HUES64 (cell line): Measurements from ENCODE around the gene FAM47A. TPM values are rescaled to one million over a fixed set of nuclear protein-coding genes. Genes with fewer than 3 reads are reported as not detected.

Experiments
- H3K27ac ChIP-seq: 2 replicates; pipeline ENCODE4 v1.7.0; 2013; ENCODE audit warnings: low read depth, low read length, inconsistent platforms
- H3K27me3 ChIP-seq: 2 replicates; pipeline ENCODE4 v1.6.1; 2013; ENCODE audit warnings: mild to moderate bottlenecking, low read length; ENCODE audit not compliant: insufficient read depth
- H3K36me3 ChIP-seq: 2 replicates; pipeline ENCODE4 v1.6.1; 2013; ENCODE audit warnings: mild to moderate bottlenecking, low read length; ENCODE audit not compliant: insufficient read depth
- H3K4me1 ChIP-seq: 2 replicates; pipeline ENCODE4 v1.6.1; 2013; ENCODE audit warnings: mild to moderate bottlenecking, low read length, moderate library complexity; ENCODE audit not compliant: insufficient read depth
- H3K4me3 ChIP-seq: 2 replicates; pipeline ENCODE4 v1.5.1; 2013; ENCODE audit warnings: mild to moderate bottlenecking, low read length, moderate library complexity
- H3K9ac ChIP-seq: 2 replicates; pipeline ENCODE4 v1.6.1; 2013; ENCODE audit warnings: mild to moderate bottlenecking, low read depth, low read length
- H3K9me3 ChIP-seq: 2 replicates; pipeline ENCODE4 v1.6.1; 2013; ENCODE audit warnings: low read depth, low read length; ENCODE audit not compliant: insufficient read depth
- WGBS: fragments of 150-250, 120-280 bp; methylation state at CpG from one replicate; pipeline ENCODE4 v1.1.7; 2013; ENCODE audit warnings: missing lambda C conversion rate; 5-methylcytosine and 5-hydroxymethylcytosine counted together
- polyA plus RNA-seq, 2 experiments: library from polyadenylated mRNA; stranded (reverse); fragments of 50-300 nt; gene quantifications; one replicate each; pipeline ENCODE4 v1.2.3, GENCODE V29; 2013

FAM47A gene
- polyA plus RNA-seq (2013, experiment 1 of 2): not detected
- polyA plus RNA-seq (2013, experiment 2 of 2): not detected

- WGBS: 93% methylated on average over 22 of the region's 25 CpGs
- H3K9ac ChIP-seq: no peak within 1 kb of the TSS
- H3K4me3 ChIP-seq: no peak within 1 kb of the TSS
- no peak within 1 kb of the TSS for H3K27ac ChIP-seq
- H3K36me3 ChIP-seq: no peaks in the 10 kb centered on the region
- H3K9me3 ChIP-seq: no peaks in the 10 kb centered on the region
- no peaks in the 10 kb centered on the region for H3K4me1 ChIP-seq
- no peaks in the 10 kb centered on the region for H3K27me3 ChIP-seq
Measured at GRCh38 chrX:34132028-34132427, at the start of gene FAM47A. Gene FAM47A, minus strand, starts transcription at chrX:34132314. Its CDS starts 36 bp downstream, at chrX:34132278.

- H3K36me3 ChIP-seq: no peaks in the 10 kb centered on the region
- WGBS: 95% methylated on average over 9 of the region's 9 CpGs
- H3K27ac ChIP-seq: no peak overlapping the region
- H3K9ac ChIP-seq: no peak overlapping the region
- no peaks in the 10 kb centered on the region for H3K9me3 ChIP-seq
- no peak overlapping the region for H3K4me3 ChIP-seq
- H3K4me1 ChIP-seq: no peaks in the 10 kb centered on the region
- H3K27me3 ChIP-seq: no peaks in the 10 kb centered on the region
Measured at GRCh38 chrX:34147345-34147744, 15.2 kb upstream of the FAM47A start.

GRCh38 chrX:34146906-34147305, 14.8 kb upstream of the FAM47A start:
- no peaks in the 10 kb centered on the region for H3K4me1 ChIP-seq
- H3K36me3 ChIP-seq: no peaks in the 10 kb centered on the region
- no peaks in the 10 kb centered on the region for H3K9me3 ChIP-seq
- H3K27ac ChIP-seq: no peak overlapping the region
- 97% methylated on average over 30 of the region's 30 CpGs for WGBS
- H3K4me3 ChIP-seq: no peak overlapping the region
- H3K9ac ChIP-seq: no peak overlapping the region
- H3K27me3 ChIP-seq: no peaks in the 10 kb centered on the region

GRCh38 chrX:34144246-34144645, 12.1 kb upstream of the FAM47A start:
- H3K9me3 ChIP-seq: no peaks in the 10 kb centered on the region
- no peak overlapping the region for H3K4me3 ChIP-seq
- no peak overlapping the region for H3K27ac ChIP-seq
- H3K36me3 ChIP-seq: no peaks in the 10 kb centered on the region
- WGBS: no CpG with 5 or more reads among the region's 2 CpGs
- no peak overlapping the region for H3K9ac ChIP-seq
- H3K27me3 ChIP-seq: no peaks in the 10 kb centered on the region
- no peaks in the 10 kb centered on the region for H3K4me1 ChIP-seq

- Histone ChIP-seq H3K9me3 (no peaks in the 10 kb centered on the region), H3K27me3 (no peaks in the 10 kb centered on the region), H3K36me3 (no peaks in the 10 kb centered on the region), H3K4me3 (no peak overlapping the region), H3K9ac (no peak overlapping the region), H3K27ac (no peak overlapping the region), H3K4me1 (no peaks in the 10 kb centered on the region)
- WGBS: 100% methylated on average over 1 of the region's 1 CpG
Measured at GRCh38 chrX:34140816-34141215, 8.7 kb upstream of the FAM47A start.

GRCh38 chrX:34130980-34131744, 952 bp downstream of the FAM47A start:
- no peak overlapping the region for H3K27ac ChIP-seq
- H3K4me3 ChIP-seq: no peak overlapping the region
- H3K9me3 ChIP-seq: no peaks in the 10 kb centered on the region
- H3K27me3 ChIP-seq: no peaks in the 10 kb centered on the region
- WGBS: 96% methylated on average over 41 of the region's 41 CpGs
- H3K4me1 ChIP-seq: no peaks in the 10 kb centered on the region
- no peak overlapping the region for H3K9ac ChIP-seq
- no peaks in the 10 kb centered on the region for H3K36me3 ChIP-seq

- 96% methylated on average over 29 of the region's 29 CpGs for whole genome bisulfite sequencing
- Histone ChIP-seq H3K9me3 (no peaks in the 10 kb centered on the region), H3K4me3 (no peak overlapping the region), H3K27ac (no peak overlapping the region), H3K4me1 (no peaks in the 10 kb centered on the region), H3K27me3 (no peaks in the 10 kb centered on the region), H3K9ac (no peak overlapping the region), H3K36me3 (no peaks in the 10 kb centered on the region)
Measured at GRCh38 chrX:34130501-34130900, 1.6 kb downstream of the FAM47A start.

- H3K27me3 ChIP-seq: no peaks in the 10 kb centered on the region
- no peak overlapping the region for H3K4me3 ChIP-seq
- no peak overlapping the region for H3K27ac ChIP-seq
- H3K9me3 ChIP-seq: no peaks in the 10 kb centered on the region
- no peaks in the 10 kb centered on the region for H3K4me1 ChIP-seq
- H3K36me3 ChIP-seq: no peaks in the 10 kb centered on the region
- WGBS: 98% methylated on average over 5 of the region's 5 CpGs
- no peak overlapping the region for H3K9ac ChIP-seq
Measured at GRCh38 chrX:34126011-34126410, 6.1 kb downstream of the FAM47A start.

GRCh38 chrX:34119122-34119521, 13.0 kb downstream of the FAM47A start:
- no peak overlapping the region for H3K9ac ChIP-seq
- H3K27me3 ChIP-seq: no peaks in the 10 kb centered on the region
- WGBS: 0% methylated on average over 1 of the region's 2 CpGs
- H3K4me3 ChIP-seq: no peak overlapping the region
- H3K36me3 ChIP-seq: no peaks in the 10 kb centered on the region
- no peaks in the 10 kb centered on the region for H3K9me3 ChIP-seq
- H3K27ac ChIP-seq: no peak overlapping the region
- H3K4me1 ChIP-seq: no peaks in the 10 kb centered on the region

- no peaks in the 10 kb centered on the region for H3K9me3 ChIP-seq
- no peak overlapping the region for H3K9ac ChIP-seq
- H3K27ac ChIP-seq: no peak overlapping the region
- H3K4me1 ChIP-seq: no peaks in the 10 kb centered on the region
- no peaks in the 10 kb centered on the region for H3K27me3 ChIP-seq
- H3K4me3 ChIP-seq: no peak overlapping the region
- H3K36me3 ChIP-seq: no peaks in the 10 kb centered on the region
- WGBS: no CpG with 5 or more reads among the region's 1 CpG
Measured at GRCh38 chrX:34112459-34112858, 19.7 kb downstream of the FAM47A start.
